Nucleus accumbens (tissue), 56 donors: ENCODE results near the gene CNOT3.
A peak's percentile ranks its signal among the peaks of the same experiment; 100 is the strongest.

ENCODE experiments used
- DNase-seq, 56 donors: peaks; one replicate each; lab custom pipeline; 2025; lab: John Stamatoyannopoulos, UW

The CNOT3 gene

DNA sequence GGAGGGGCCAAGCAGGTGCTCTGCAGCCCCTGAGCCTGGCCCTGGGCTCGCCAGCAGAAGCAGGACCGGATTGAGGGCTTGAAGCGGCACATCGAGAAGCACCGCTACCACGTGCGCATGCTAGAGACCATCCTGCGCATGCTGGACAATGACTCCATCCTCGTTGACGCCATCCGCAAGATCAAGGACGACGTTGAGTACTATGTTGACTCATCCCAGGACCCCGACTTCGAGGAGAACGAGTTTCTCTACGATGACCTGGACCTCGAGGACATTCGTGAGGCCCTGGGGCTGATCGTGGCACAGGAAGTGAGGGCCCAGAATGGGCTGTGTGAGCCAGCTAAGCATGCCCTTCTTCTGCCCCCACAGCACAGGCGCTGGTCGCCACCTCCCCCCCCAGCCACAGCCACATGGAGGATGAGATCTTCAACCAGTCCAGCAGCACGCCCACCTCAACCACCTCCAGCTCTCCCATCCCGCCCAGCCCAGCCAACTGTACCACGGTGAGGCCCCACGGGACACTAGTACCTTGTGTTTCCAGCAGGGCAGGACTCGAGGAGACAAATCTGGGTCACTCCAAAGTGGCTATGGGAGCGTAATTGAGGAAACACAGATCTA is 8.1 kb downstream of the CNOT3 start:
- no peak for DNase-seq

DNA sequence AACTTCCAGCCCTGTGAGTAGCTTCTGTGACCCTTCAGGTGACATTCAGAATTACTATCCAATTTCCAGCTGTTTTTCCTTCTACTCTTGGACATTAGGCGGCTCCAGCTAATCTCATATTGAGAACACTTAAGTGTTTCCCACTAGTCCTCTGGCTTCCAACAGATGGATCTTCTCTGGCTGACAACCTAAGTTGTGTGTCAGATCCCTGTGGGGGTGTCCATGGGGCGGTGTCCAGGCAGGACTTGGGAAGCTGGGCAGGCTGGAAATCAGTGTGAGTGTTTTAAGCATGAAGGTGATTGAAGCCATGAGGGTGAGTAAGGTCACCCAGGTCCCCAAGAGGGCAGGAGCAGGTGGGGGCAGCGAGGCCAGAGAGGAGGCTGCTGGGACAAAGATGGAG is 10.1 kb downstream of the CNOT3 start:
- DNase-seq: no peak

DNA sequence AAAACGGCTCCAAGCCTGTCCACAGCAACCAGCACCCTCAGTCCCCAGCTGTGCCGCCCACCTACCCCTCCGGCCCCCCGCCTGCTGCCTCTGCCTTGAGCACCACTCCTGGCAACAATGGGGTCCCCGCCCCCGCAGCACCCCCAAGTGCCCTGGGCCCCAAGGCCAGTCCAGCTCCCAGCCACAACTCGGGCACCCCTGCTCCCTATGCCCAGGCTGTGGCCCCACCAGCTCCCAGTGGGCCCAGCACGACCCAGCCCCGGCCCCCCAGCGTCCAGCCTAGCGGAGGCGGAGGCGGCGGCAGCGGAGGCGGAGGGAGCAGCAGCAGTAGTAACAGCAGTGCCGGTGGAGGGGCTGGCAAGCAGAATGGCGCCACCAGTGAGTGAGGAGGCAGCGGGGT is 10.6 kb downstream of the CNOT3 start:
- no peak for DNase-seq

DNA sequence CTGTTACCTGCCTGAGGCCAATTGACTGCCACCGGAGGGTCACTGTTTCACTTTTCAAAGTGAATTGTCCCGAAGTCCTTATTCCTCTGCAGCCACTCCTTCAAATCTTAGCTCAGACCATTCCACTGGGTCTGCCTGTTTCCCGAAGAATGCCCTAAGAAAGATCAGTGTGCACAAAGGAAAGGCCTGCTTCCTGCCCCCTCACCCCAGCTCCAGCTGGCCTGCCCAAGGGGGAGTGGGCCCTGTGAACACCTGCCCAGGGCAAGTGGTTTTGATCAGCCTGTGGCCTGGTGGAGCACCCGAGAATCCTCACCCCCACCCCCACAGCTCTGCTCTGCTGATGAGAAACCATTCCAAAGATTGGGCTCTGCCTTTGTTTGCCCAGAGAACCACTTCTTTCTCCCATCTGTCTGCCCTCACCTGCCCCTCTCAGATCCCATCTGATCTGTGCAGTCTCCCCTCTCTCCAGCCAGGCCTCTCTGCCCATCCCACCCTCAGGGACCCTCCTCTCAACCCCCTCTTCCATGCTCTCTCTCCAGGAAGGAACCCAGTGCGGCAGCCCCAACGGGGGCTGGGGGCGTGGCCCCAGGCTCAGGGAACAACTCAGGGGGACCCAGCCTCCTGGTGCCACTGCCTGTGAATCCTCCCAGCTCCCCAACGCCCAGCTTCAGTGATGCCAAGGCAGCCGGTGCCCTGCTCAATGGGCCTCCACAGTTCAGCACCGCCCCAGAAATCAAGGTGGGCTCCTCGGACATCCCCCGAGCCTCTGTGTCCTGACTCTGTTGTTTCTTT is 11.7 kb downstream of the CNOT3 start:
- no peak for DNase-seq

DNA sequence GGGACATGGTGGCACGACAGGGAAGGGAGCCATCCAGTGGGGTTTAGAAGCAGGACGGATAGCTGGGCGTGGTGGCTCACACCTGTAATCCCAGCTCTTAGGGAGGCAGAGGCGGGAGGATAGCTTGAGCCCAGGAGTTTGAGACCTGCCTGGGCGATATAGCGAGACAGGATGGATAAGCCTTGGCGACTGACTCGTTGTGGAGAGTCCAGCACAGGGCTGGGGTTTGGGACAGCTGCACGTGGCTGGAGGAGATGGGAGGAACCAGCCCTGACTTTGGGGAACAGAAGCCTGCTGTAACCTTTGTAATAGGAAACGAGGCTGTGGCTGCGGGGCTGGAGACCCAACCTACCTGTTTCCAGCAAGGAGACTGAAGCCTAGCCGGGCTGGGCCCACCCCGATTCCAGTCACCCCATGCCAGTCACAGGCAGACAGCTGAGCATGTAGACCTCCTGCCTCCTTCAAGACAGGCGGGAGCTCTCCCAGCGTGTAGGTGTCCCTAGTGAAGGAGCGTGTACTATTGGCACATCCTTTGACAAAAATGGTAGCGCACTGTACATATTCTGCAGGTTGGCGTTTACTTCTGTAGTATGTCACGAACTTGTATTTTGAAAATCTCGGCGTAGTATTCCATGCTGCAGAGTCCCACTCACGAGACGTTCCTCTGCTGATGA is 13.9 kb downstream of the CNOT3 start:
- DNase-seq: peak in 10 of 56 donors; percentile 7 to 44 (median 20)

DNA sequence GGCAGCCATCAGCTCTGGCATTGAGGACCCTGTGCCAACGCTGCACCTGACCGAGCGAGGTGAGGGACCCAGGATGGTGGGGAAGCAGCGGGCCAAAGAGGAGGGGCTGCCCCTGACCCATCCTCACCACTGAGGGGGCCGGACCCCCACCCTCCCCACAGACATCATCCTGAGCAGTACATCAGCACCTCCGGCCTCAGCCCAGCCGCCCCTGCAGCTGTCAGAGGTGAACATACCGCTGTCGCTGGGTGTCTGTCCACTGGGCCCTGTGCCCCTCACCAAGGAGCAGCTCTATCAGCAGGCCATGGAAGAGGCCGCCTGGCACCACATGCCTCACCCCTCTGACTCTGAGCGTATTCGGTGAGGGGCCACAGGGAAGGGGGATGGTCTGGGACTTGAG is 14.7 kb downstream of the CNOT3 start:
- DNase-seq: no peak

DNA sequence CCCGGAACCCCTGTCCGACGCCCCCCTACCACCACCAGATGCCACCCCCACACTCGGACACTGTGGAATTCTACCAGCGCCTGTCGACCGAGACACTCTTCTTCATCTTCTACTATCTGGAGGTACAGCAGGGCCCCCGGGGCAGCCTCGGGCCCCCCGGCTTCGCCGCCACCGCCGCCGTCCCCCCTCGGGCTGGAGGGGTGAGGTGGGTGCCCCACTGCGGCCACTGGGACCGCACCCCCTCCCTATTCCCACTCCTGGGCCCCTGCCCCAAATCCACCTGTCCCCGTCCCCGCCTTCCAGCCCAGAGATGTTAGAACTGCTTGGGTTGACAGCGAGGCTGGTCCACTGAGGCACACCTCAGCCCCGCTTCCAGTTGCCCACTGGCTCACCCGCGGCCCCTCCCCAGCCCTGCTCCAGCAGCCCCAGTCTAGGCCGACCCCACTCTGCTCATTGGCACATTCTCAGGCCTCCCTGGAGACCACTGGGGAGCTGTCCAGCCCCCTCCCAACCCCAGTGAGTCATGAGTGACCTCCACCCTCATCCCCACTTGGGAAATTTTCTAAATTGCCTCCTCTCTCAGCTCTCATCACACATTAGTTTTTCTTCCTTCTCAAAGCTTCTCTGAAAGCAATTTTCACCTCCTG is 15.4 kb downstream of the CNOT3 start:
- no peak for DNase-seq

DNA sequence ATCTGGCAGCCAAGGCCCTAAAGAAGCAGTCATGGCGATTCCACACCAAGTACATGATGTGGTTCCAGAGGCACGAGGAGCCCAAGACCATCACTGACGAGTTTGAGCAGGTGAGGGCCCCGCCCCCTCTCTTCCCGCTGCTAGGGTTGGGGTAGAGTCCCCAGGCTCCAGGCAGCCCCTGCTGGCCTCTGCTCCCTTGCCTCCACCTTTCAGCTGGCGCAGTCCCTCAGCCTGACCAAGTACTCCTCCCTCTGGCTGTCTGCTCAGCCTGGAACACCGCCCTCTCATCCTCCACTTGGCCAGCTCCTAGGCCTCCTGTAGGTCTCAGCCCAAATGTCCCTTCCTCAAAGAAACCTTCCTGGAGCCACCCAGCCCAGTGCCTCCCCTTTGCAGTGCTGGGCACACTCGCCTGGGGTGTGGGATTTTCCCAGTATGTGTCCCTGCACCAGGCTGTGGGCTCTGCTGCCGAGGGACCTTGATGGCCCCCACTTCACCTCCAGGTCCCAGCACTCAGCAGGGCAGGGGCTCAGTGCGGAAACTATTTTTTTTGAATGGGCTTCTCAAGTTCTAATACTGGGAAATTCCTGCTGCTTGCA is 16.3 kb downstream of the CNOT3 start:
- no peak for DNase-seq

DNA sequence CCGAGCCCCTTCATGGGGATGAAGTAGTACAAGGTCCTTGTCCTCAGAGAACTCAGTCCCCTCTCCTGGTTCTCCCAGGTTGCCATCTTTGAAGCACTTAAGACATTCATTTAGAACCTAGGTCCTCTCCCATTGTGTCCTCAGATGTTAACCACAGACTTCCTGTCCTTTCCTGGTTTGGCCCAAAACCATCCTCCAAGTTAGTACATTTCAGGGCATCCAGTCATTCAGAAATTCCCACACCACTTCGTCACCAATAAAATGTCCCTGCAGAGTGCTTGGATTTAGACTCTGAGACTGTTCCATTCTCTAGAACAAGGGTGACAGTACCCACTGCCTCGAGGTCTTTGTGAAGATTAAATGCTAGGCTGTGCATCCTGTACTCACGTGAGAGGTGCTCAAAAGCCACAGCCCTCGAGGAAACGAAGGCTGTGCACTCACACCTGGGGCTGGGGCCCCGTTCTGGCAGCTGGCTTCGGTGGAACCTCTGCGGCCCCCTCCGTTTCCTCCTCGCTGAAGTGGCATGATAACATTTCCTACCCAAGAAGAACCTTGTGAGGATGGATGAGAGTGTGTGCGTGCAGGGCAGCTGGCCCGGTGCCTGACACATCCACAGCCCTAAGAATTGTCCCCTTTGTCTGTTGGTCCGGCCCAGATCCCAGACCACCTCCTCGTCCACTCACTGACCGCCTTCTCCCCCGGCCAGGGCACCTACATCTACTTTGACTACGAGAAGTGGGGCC is 17.2 kb downstream of the CNOT3 start:
- DNase-seq: no peak

DNA sequence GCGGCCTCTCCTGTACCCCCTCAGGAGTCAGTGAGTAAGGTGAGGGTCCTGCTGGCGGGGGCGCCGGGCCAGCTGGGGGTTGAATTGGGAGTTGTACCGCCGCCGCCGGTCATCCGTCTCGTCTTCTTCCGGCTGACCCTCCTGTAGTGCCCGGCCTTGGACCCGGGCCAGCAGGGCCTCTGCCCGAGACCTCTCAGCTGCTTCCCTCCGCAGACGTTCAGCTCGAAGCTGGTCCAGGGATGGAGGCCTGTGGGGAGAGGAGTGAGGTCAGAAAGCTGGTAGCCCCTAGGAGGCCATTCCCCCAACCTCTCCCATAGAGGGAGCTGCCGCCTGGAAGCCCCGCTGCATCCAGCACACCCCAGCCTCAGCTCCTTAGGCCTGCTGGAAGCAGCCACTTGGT is 18.1 kb downstream of the CNOT3 start:
- DNase-seq: no peak

DNA sequence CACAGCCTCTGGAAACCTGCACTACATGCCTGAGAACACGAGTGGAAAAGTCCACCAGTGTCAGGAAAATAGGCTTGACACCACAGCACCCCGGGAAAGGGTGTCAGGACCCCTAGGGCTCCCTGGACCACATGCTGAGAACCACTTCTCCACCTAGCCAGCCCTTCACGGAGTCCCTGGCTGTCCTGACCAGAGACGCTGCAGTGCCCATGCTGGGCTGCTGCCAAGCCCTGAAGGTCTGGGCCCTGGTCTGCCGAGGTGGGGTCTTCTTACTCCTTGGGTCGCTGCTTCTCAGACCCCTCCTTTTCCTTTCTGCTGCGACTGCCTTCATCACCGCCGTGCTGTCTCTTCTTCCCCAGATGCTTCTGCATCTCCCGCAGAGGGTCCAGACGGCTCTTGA is 18.9 kb downstream of the CNOT3 start:
- DNase-seq: no peak

DNA sequence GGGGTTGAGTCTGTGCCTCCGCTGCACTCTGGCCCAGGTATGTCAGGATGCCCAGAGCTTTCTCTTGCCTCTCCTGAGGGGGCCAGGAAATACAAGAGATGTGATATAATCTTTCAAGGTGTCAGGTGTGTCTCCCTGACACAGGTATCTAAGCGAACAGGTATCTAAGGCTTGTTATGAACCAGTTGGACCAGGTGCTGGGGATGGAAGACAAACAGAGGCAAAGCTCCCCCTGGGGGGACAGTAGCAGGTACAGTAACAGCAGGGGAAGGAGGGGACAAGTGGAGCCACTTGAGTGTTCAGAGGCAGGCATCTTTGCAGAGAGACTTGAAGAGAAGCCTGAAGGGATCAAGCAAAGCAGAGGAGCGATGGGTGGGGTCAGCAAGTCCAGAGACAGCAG is 19.4 kb downstream of the CNOT3 start:
- no peak for DNase-seq

DNA sequence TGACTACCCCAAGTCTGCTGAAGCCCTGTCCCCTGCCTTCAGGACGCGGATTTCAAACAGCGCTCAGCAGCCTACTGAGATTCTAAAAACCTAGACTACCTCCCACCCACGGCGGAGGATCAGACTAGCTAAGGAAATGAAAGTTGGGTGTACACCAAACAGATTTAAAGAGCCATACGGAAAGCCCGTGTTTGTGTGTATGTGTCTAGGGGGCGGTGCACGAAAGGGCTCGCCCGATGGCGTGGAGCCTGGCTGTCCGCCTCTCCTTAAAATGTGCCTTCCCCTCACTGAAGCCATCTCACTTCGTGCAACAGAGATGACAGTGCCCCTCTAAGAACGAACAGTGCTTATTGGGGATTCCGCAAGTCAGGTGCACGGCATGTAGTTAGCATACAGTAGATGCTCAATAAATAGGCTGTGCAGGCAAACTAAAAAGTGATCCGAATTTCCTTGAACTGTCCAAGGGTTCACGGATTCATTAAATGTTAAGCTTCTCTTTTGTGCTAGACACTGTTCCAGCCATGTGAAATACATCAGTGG is 21.3 kb downstream of the CNOT3 start:
- peak in 2 of 56 donors; percentile 27 to 33 for DNase-seq

DNA sequence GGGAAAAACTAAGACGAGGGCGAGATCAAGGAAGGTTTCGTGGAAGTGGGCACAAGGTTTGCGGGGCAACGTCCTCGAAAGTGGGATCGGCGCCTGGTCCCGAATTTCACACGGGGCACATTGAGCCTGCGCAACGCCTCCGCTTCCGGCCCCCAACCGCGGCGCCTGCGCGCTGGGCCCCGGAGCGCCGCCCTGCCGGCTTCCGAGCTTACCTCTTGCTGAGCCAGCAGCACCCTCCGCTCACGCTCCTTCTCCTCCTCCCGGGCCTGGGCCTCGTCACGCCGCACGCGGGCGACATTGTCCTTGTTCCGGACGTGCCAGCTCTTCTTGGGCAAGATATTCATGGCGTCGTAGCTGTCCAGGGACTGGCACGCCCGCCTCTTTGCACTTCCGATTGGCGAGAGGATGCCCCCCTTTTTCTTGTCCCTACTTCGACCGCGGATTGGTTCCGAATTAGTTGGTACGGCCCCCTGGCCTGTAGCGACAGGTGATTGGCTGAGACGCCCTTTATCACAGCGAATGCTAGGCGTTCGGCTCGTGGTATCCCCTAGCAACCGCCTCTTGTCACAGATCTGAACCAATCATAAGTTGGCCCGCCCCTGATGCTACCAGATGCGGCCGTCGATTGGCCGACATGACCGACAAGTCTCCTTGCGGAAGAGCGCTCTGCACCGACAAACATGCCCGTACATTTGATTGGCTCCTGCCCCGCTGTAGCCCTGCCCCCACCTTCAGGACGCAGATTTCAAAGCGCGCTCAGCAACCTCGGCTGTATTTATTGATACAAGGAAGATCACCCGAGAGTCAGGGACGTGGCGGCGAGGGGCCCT is 22.0 kb downstream of the CNOT3 start, which contains the start of gene LENG1:
Gene LENG1 (minus strand): TSS at position 370 of the 830 bp plus-strand sequence. CDS start 26 bp downstream, at position 344.
- DNase-seq: peak; percentile 93 to 100 (median 99)

DNA sequence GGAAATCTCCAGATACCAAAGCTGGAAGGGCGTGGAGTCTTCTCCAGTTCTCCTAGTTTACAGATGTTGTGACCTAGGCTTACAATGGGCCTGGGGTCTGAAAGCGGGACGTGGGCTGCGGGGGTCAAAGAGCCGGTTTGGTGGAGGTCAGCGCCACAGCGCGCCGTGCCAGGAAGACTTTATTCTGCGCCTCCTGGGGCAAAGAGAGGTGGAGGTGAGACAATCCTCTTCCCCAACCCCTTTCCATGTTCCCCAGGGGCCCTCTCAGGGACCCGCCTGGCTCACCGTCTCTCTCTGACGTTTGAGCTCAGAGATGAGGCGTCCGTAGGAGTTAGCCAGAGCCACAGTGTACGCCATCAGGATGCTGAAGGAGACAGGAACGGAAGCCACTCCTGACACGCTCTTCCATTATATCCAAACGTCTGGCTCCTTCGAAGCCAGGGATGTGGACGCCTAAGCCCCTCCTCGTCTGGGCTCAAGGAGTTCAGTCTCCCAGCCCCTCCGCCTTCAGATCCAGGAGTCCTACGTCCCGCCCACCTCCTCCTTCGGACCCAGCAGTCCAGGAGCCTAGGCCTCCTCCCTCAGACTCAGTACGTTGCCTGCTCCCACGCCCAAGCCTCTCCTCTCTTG is 22.7 kb downstream of the CNOT3 start:
- DNase-seq: peak in 2 of 56 donors; percentile 15 to 17

DNA sequence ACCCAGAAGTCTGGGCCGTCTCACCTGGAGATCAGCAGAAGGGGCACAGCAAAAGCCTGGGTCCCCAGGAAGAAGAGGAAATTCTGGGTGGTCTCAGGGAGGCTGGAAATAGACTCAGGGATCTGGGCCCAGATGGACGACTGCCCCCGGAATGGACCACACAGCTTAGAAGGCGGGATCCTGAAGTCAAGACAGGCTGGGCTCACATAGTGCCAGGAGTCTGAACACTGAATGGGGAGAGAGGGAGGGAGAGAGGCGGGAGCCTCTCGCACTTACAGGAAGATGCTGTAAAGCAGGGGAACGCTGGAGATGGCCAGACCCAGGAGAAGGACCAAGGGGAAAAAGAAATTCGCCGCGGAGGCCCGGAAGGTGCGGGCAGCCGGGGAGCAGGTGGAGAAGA is 23.3 kb downstream of the CNOT3 start:
- no peak for DNase-seq

DNA sequence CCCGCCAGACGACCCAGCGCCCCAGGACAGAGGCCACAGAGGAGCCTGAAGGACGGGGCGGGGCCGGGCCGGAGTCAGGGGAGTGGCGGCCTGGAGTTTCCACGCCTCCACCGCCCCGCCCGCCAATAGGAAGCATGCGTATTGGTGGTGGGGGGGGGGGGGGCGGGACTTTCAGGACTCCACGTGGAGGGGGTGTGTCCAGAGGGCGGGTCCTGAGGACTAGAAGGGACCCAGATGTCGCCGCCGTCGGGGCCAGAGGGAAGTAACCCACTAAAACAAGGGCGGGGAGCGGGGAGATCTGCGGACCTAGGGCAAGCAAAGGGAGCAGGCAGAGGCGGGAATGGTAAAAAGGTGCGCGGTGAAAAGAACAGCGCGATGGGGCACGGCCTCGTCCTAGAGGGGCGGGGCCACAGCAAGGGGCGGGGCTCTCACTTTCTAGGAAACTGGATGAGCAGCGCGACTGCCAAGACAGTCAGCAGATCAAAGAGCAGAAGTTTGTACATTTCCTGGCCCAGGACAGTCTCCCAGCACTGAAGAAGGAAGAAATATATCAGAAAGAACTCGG is 24.8 kb downstream of the CNOT3 start:
- peak in 38 of 56 donors; percentile 4 to 77 (median 46) for DNase-seq

DNA sequence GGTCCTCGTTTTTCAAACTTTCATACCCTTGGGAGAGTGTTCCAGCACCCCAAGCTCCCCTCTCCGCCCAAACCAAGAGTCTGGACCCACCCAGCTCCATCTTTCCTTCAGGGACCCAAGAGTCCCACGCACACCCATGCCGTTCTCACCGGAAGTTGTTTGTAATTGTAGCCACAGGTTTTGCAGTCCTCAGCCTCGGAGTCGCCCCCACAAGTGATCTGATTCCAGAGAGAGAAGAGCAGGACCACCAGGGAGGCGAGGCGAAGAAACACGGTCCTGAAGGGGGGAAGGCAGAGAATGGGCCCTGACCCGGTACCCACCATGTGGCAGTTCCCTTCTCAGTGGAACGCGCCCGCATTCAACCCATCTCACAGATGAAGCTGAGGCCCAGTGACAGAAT is 25.3 kb downstream of the CNOT3 start:
- DNase-seq: no peak
